GM12801 (cell line): ENCODE results near the gene NOG.

Source experiments
- TF ChIP-seq, protein P1 (sequence below): IDR thresholded peaks from one replicate; pipeline ENCODE4 v1.5.1; 2011; ENCODE audit warnings: control low read depth; ENCODE audit not compliant: insufficient read length; ENCODE audit errors: extremely low read depth

The NOG gene

DNA sequence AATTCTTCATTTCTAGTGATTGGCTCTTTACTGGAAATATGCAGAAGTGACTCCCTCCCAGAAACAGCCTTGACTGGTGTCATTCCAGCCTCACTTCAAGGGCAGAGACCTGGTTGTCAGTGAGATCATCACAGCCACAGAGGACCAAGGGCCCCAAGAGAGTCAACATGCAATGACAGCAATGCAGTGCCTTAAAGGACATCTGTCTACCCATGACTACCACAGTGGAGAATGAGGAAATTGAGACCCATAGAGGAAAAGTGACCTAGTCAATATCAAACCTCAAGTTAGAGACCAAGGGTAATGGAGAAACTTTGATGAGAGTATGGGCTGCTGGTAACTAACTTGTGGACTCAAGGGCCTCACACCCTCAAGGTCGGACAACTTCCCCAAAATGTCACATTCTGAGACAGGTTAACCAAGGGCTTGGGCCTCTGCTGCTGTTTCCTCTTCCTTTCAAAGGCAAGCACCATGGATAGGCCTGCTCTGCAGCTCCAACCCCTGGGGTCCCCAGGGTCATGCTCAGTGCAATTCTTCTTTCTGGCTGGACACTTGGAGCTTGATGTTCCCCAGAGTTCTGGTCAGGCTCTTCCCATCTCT, 11.3 kb downstream of the NOG start:
- TF ChIP-seq, protein P1, sequence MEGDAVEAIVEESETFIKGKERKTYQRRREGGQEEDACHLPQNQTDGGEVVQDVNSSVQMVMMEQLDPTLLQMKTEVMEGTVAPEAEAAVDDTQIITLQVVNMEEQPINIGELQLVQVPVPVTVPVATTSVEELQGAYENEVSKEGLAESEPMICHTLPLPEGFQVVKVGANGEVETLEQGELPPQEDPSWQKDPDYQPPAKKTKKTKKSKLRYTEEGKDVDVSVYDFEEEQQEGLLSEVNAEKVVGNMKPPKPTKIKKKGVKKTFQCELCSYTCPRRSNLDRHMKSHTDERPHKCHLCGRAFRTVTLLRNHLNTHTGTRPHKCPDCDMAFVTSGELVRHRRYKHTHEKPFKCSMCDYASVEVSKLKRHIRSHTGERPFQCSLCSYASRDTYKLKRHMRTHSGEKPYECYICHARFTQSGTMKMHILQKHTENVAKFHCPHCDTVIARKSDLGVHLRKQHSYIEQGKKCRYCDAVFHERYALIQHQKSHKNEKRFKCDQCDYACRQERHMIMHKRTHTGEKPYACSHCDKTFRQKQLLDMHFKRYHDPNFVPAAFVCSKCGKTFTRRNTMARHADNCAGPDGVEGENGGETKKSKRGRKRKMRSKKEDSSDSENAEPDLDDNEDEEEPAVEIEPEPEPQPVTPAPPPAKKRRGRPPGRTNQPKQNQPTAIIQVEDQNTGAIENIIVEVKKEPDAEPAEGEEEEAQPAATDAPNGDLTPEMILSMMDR, result no peak

DNA sequence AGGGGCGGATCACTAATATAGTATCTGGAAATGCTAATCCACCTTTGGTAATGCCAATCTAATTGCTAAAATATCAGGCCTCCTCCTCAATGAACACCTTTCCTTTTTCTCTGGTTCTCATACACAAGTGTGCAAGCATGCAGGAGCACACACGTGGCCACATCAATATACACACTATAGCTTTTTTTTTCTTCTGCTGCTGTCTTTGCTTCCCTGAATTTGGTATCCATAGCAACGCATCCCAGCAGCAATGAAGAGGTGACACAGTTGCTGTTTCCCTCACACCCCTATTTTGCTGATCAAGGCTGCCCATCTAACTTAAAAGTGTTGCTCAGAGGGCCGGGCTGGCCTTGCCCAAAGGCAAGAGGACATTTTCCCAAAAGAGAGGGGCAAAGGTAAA, 15.4 kb downstream of the NOG start:
- TF ChIP-seq, protein P1, result no peak

DNA sequence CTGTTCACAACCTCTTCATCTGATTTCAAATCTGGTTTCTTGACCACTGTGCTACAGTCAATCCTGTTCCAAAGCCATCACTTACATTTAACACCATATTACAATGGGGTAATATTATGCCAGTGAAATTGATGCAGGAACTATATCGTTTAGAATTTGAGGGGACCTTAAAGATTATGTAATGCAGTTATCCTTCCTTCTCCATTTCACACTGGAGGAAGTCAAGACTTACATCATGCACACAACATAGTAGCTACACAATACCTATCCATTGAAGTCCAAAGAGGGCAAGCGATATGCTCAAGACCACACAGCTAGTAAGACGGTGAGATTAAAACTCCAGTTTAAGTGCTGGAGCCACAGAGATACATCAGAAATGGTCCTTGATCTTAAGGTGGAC, 16.8 kb downstream of the NOG start:
- TF ChIP-seq, protein P1, result no peak

DNA sequence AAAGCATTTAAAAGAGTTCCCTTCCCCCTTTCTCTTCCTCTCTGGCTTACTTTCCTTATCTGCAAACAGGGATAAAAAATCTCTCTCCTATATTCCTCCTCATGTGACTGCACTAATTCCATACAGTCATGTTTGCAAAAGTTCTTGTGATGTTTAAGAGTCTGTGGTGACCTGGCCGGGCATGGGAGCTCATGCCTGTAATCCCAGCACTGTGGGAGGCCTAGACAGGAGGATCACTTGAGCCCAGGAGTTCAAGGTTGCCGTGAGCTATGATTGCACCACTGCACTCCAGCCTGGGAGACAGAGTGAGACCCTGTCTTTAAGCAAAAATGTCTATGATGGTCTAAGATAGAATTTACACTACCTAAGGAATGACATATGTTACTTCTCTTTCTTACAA, 19.6 kb downstream of the NOG start:
- TF ChIP-seq, protein P1, result no peak

DNA sequence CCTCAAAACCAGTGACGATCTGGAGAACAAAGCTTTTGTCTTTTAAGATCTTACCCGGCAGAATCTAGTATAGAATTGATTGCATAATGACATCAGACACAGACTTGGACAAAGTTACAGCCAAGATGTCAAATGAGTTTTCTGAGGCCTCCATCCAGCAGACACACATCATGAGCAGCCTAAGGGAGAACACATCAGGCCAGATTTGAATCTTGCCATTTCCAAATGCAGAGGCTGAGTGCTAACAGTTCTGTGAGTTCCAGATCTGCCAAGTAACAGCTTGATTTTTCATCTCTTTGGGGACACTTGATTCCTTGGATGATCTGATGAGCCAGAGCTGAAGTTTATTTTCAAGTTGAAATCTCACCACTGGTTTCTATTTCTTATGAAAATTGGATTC, 21.0 kb downstream of the NOG start:
- TF ChIP-seq, protein P1, result no peak

DNA sequence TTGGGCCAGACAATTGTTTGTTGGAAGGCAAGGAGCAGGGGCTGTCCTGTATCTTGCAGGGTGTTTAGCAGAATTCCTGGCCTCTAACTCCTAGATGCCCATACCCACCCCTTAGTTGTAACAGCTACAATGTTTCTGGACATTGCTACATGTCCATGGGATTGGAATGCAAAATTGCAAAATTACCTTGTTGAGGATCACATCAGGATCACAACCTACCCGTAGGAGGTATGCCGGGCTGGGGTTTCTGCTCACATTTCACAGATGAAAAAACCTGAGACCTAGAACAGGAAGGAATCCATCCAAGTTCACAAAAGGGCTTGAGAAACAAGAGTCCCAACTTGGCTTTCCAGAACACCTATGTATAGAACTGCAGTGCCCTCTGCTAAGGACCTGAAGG, 22.7 kb downstream of the NOG start:
- TF ChIP-seq, protein P1, result no peak

DNA sequence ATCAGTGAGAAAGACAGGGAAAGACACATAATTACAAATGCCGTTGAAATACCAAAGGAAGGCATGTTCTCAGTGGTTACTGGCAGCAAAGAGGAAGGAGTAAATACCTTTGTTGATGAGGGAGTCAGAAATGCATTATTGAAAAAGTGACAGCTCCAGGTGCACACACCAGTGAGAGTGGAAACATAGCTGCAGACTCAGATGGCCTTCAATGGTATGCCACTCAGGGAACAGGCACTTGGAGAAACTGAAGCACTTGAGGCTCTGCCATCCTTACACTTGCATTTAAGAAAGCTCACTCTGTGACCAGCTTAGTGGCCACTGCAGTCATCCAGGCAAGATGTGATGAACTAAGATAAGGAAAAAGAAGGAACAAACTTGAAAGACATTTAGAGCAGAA, 29.9 kb downstream of the NOG start:
- TF ChIP-seq, protein P1, result no peak
